Fibroblast of pulmonary artery (primary cell): Measurements from ENCODE around the gene ZBTB16.

Experiments
- DNase-seq: peaks from one replicate; pipeline ENCODE4 v3.0.0-alpha.2; 2010; ENCODE audit warnings: low read depth
- H3K4me3 ChIP-seq: replicated peaks from 2 replicates; pipeline ENCODE4 v1.5.1; 2011; ENCODE audit warnings: low read depth, mild to moderate bottlenecking, control low read depth, low read length, moderate library complexity
- TF ChIP-seq, protein P1 (sequence below): IDR thresholded peaks from 2 replicates; pipeline ENCODE4 v1.5.1; 2011; ENCODE audit warnings: mild to moderate bottlenecking, control low read depth, low read length, inconsistent platforms; ENCODE audit errors: missing control alignments

The ZBTB16 gene

DNA sequence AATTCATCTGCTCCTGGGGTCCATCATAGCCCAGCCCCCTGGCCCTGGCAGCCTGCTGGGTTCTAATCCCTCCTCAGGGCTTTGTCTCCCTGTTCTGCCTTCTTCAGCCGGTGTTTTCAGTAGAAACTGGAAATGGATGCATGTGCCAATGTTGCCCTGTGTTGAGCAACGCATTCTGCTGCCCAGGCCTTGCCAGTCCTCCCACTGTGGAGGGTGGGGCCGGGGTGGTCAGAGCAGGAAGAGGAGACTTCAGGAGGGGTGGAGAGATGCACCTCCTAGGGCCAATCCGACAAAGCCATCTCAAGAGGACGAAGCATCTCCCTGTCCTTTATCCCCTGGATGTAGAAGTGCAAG, 27.6 kb upstream of the ZBTB16 start:
- DNase-seq, result no peak
- TF ChIP-seq, protein P1, sequence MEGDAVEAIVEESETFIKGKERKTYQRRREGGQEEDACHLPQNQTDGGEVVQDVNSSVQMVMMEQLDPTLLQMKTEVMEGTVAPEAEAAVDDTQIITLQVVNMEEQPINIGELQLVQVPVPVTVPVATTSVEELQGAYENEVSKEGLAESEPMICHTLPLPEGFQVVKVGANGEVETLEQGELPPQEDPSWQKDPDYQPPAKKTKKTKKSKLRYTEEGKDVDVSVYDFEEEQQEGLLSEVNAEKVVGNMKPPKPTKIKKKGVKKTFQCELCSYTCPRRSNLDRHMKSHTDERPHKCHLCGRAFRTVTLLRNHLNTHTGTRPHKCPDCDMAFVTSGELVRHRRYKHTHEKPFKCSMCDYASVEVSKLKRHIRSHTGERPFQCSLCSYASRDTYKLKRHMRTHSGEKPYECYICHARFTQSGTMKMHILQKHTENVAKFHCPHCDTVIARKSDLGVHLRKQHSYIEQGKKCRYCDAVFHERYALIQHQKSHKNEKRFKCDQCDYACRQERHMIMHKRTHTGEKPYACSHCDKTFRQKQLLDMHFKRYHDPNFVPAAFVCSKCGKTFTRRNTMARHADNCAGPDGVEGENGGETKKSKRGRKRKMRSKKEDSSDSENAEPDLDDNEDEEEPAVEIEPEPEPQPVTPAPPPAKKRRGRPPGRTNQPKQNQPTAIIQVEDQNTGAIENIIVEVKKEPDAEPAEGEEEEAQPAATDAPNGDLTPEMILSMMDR, result no peak
- no peak overlapping the region for H3K4me3 ChIP-seq

DNA sequence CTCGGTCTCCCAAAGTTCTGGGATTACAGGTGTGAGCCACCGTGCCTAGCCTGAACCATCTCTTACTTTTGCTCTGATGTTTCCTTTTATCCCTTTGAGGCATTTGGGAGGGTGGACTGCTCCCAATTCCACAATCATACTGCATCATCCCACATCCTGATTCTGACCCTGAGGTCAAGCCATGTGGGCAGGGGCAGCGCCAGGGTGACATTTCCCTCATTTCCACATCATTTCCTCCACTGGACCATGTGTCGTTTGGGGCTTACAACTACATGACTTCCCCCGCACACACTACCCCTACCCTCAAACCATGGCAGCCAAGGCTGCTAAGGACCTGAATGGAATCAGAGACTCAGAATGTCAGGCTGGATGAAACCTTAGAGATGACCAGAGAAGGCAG, 26.4 kb upstream of the ZBTB16 start:
- DNase-seq, result no peak
- TF ChIP-seq, protein P1, result no peak
- H3K4me3 ChIP-seq, result no peak overlapping the region

DNA sequence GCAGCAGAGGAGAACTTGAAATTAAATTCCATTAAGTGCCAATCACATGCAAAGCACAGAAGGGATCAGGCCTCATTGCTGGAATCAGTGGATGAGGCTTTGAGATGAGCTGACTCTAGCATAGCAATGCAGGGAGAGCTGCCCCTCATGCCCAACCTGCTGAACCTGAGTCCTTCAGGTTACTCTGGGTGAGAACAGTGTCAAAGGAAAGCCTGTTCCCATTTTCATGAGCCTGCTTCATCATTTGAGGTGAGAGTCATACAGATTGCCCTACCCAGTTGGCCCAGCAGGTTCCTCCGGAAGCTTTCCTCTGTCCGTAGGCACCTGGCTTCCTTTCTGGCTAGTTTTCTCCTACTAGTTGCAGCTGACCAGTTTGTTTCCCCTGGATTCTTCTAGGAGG, 25.9 kb upstream of the ZBTB16 start:
- TF ChIP-seq, protein P1, result no peak
- no peak overlapping the region for H3K4me3 ChIP-seq
- no peak for DNase-seq

DNA sequence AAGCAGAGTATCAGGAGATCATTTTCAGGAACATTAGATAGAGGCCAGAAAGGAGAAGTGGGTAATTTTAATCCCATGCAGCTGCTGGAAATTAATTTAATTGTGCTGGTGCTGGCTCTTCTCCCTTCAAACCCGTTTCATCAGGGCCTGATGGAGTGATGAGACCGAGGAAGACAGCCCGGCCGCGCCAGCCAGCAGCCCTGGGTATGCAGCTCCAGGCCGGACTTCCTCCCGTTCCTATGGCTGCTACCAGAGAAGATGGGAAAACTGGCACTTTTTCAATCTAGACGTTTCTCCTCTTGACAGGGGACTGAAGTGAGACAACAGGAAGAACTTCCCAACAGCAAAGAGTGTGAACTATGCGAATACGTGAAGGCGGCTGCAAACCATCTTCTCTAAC, 24.6 kb upstream of the ZBTB16 start:
- DNase-seq, result no peak
- H3K4me3 ChIP-seq, result no peak overlapping the region
- TF ChIP-seq, protein P1, result no peak

DNA sequence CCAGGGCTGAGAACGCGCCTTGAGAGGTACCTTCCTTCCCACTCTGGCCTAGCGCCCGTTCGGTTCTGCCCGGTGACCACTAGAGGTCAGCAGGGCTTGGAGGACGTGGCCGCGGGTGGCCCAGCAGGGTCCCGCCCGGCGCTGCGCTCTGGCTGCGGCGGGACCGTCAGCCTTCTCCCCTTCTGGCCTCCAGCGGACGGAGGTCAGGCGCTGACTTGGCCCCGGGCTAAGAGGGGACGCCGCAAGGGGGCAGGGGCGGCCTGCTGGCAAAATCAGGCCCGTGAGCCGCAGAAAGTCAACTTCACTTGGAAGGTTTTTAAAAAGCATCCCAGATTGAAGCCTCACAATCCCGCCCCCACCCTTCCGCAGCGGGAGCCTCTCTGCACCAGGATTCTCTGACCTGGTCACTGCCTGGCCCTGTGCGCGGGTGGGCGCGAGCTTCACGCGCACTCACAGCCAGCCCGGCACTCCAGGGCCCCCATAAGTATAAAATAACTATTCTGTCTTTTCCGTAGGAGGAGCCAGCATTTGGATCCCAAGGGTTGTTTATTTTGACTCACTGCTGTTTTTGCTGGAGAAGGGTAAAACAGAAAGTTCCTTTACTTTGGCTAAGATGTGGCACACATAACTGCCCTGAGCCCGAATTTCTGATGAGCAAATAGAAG, 23.2 kb upstream of the ZBTB16 start:
- TF ChIP-seq, protein P1, result peak; percentile 61
- peak; percentile 85 for DNase-seq
- H3K4me3 ChIP-seq, result peak overlapping the region; percentile 37

DNA sequence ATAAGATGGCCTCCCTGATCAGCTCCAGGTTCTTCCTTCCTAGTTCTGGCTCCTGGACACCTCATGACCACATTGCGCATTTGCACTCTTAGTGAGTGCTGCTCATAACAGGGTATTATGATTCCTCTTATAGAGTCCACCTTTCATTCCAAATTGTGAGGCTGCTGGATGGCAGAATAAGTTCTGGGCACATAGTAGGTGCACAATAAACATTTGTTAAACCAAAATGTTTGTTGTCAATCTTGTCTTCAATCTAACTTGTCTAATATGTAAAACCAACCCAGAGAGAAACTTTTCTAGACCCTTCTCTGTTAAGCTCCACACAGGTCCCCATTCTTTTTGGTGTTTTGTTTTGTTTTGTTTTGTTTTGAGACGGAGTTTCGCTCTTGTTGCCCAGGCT, 22.6 kb upstream of the ZBTB16 start:
- DNase-seq, result no peak
- peak overlapping the region; percentile 37 for H3K4me3 ChIP-seq
- TF ChIP-seq, protein P1, result no peak

DNA sequence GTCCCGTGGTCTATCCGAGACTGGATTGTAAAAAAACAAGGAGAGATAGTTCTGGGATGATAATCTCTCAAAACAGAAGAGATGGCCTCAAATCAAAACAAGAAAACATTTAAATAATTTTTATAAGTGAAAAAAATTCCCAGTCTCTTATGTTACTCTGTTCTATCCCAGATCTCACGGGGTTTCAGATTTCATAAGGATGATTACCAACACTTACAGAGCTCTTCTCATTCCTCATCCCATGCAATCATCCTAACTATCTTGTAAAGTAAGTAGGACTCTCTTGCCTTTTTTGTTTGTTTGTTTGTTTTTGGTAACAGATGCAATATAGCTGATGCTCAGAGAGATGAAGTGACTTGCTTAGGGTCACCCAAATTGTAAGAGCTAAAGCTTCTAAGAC, 20.0 kb upstream of the ZBTB16 start:
- DNase-seq, result no peak
- TF ChIP-seq, protein P1, result no peak
- H3K4me3 ChIP-seq, result no peak overlapping the region
